ENCODE measurements around the gene PRR23E. TPM values are rescaled to one million over a fixed set of nuclear protein-coding genes. Genes with fewer than 3 reads are reported as not detected.

PRR23E gene
- total RNA-seq, 1 donor from 2014 or later = not detected

DNA sequence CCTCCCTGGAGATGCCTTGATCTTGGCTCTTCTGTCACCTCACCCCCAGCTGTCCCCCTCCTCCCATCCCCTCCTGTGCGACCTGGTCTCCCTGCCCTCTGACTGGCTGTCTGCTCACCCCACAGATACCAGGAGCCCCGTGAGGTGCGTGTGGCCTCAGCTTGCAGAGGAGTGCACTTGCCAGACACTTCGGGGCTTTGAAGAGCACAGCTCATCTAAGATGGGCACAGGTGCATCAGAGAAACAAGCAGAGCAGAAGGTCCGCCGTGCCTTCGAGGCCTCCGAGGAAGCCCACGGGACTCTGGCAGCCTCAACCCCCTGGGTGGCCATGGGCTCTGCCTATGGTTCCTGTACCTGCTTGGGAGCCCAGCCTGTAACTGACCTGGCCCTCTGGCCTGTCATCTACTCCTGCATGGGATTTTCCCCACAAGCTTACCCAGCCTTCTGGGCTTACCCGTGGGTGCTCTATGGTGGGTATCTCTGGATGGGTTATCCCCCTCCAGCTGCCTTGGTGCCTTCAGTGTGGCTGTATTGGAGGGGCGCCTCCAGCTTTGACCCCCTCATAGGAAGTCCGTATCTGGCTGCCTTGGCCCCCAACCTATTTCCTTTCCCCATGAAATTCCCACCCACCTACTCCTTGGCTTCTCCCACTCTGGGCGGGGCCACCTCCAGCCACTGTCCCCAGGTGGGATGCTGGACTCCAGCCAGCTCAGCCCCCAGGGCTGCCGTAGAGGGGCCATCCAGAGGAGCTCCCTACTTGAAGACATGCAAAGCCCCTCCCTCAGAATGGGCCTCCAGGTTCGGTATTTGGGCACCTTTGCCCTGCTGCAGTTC, 3.8 kb downstream of the PRR23E start:
- Histone ChIP-seq H3K4me3 (ENCODE audit: insufficient read depth, low read depth, low read length) (no peak overlapping the region), H3K79me2 (ENCODE audit: insufficient read depth, low read length) (no peaks in the 10 kb centered on the region), H3K4me2 (ENCODE audit: low read length) (no peak overlapping the region), H3K9ac (ENCODE audit: low read length) (no peak overlapping the region), H3K9me3 (ENCODE audit: insufficient read depth, low read depth, low read length) (peaks cover 4% of the 10 kb centered on the region), H2AFZ (ENCODE audit: low read depth, low read length) (no peak overlapping the region), H3K36me3 (ENCODE audit: insufficient read depth, low read length) (no peaks in the 10 kb centered on the region), H3K27ac (ENCODE audit: low read depth, low read length) (no peak overlapping the region), H4K20me1 (ENCODE audit: insufficient read depth, low read length) (no peaks in the 10 kb centered on the region), H3K27me3 (ENCODE audit: insufficient read depth, low read length) (peaks cover 2% of the 10 kb centered on the region), H3K4me1 (ENCODE audit: insufficient read depth, low read length) (no peaks in the 10 kb centered on the region)
- no peaks in the 10 kb centered on the region for H3K4me1 Mint-ChIP-seq (ENCODE audit: low read depth, unreplicated experiment)
- no peaks in the 10 kb centered on the region for H3K36me3 Mint-ChIP-seq (ENCODE audit: low read depth, unreplicated experiment)
- peaks cover 7% of the 10 kb centered on the region for H3K9me3 Mint-ChIP-seq (ENCODE audit: unreplicated experiment)
- H3K4me3 Mint-ChIP-seq (ENCODE audit: unreplicated experiment) = no peak overlapping the region
- no peak for FAIRE-seq
- TF ChIP-seq, protein P1, sequence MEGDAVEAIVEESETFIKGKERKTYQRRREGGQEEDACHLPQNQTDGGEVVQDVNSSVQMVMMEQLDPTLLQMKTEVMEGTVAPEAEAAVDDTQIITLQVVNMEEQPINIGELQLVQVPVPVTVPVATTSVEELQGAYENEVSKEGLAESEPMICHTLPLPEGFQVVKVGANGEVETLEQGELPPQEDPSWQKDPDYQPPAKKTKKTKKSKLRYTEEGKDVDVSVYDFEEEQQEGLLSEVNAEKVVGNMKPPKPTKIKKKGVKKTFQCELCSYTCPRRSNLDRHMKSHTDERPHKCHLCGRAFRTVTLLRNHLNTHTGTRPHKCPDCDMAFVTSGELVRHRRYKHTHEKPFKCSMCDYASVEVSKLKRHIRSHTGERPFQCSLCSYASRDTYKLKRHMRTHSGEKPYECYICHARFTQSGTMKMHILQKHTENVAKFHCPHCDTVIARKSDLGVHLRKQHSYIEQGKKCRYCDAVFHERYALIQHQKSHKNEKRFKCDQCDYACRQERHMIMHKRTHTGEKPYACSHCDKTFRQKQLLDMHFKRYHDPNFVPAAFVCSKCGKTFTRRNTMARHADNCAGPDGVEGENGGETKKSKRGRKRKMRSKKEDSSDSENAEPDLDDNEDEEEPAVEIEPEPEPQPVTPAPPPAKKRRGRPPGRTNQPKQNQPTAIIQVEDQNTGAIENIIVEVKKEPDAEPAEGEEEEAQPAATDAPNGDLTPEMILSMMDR (IDR thresholded peaks at IDR 0.05; ENCODE audit: insufficient read depth, low read depth, low read length) = no peak
- TF ChIP-seq EZH2 (IDR thresholded peaks at IDR 0.05; ENCODE audit: insufficient read depth, low read length) = no peak
- H3K27ac Mint-ChIP-seq (ENCODE audit: unreplicated experiment) = no peak overlapping the region
- no peak for DNase-seq (ENCODE audit: low read depth)
- H3K27me3 Mint-ChIP-seq (ENCODE audit: low read depth, unreplicated experiment) = peaks cover 33% of the 10 kb centered on the region

DNA sequence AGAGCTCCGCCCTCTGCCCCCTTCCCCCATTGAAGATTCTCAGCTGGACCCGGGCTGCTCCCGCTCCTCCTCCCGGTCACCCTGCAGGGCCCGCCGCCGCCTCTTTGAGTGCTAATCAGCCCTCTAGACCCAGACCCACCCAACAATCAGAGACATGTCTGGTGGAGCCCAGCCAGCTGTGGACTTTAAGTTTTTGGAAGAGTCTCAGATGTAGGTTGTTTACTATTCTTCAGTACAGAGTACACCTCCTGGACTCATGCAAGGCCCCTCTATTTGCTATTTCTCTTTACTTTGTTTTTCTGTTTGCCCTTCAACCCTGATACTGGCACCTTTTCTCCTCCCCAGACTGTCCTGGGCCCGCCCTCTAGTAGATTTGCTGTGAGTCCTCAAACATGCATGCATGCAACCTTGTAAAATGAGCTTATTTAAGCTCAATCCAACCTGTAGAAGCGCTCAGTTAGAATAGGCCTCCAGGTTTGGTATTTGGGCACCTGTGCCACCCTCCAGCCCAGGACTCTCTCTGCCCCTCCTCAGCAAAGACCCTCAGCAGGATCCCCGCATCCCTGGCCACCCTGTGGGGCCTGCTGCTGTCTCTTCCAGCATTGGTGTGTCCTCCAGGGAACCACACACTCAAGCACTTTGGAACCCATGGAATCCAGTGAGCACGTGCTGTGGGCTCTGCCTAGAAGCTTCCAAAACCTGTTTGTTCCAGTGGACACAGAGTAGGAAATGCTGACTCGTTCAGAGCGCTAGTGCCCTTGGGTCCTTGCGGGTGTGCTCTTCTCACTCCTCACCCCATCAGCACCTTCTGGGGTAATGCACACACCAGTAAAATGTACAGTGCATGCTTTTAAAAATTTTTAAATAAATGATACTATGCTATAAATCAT, 4.6 kb downstream of the PRR23E start:
- no peak overlapping the region for H3K4me3 ChIP-seq (ENCODE audit: insufficient read depth, low read depth, low read length)
- no peak for TF ChIP-seq EZH2 (IDR thresholded peaks at IDR 0.05; ENCODE audit: insufficient read depth, low read length)
- TF ChIP-seq, protein P1 (IDR thresholded peaks at IDR 0.05; ENCODE audit: insufficient read depth, low read depth, low read length) = no peak
- no peaks in the 10 kb centered on the region for H3K36me3 ChIP-seq (ENCODE audit: insufficient read depth, low read length)
- no peak overlapping the region for H3K9ac ChIP-seq (ENCODE audit: low read length)
- Mint-ChIP-seq H3K36me3 (ENCODE audit: low read depth, unreplicated experiment) (no peaks in the 10 kb centered on the region), H3K27ac (ENCODE audit: unreplicated experiment) (no peak overlapping the region), H3K27me3 (ENCODE audit: low read depth, unreplicated experiment) (peaks cover 33% of the 10 kb centered on the region), H3K4me3 (ENCODE audit: unreplicated experiment) (no peak overlapping the region), H3K4me1 (ENCODE audit: low read depth, unreplicated experiment) (no peaks in the 10 kb centered on the region), H3K9me3 (ENCODE audit: unreplicated experiment) (peaks cover 2% of the 10 kb centered on the region)
- H3K4me1 ChIP-seq (ENCODE audit: insufficient read depth, low read length) = no peaks in the 10 kb centered on the region
- peaks cover 2% of the 10 kb centered on the region for H3K27me3 ChIP-seq (ENCODE audit: insufficient read depth, low read length)
- no peak for FAIRE-seq
- no peak for DNase-seq (ENCODE audit: low read depth)
- no peaks in the 10 kb centered on the region for H3K9me3 ChIP-seq (ENCODE audit: insufficient read depth, low read depth, low read length)
- no peaks in the 10 kb centered on the region for H3K79me2 ChIP-seq (ENCODE audit: insufficient read depth, low read length)
- no peak overlapping the region for H3K27ac ChIP-seq (ENCODE audit: low read depth, low read length)
- no peak overlapping the region for H2AFZ ChIP-seq (ENCODE audit: low read depth, low read length)
- no peak overlapping the region for H3K4me2 ChIP-seq (ENCODE audit: low read length)
- H4K20me1 ChIP-seq (ENCODE audit: insufficient read depth, low read length) = no peaks in the 10 kb centered on the region

Data from astrocyte (in vitro differentiated cells and primary cell).